GM20431 (cell line): ENCODE data around the gene NEBL.

Experiments used
- in situ Hi-C: fragments of 300-500 bp; cut with MseI, MboI; formaldehyde crosslinking; loops from one replicate; pipeline ENCODE4 v1.15.0; 2020; ENCODE audit warnings: low sequenced_read_pairs; ENCODE audit not compliant: unreplicated experiment

The NEBL gene

GRCh38 chr10:20809631-20810030, 87.5 kb downstream of the NEBL start:
- in situ Hi-C loops: no loop called here

- in situ Hi-C loops: no loop called here
Measured at GRCh38 chr10:20806487-20806886, 90.6 kb downstream of the NEBL start.

GRCh38 chr10:20797290-20797689, 99.8 kb downstream of the NEBL start:
- in situ Hi-C loops: no loop called here

- in situ Hi-C loops: no loop called here
Measured at GRCh38 chr10:20795391-20795790, 101.7 kb downstream of the NEBL start.

- in situ Hi-C loops: no loop called here
Measured at GRCh38 chr10:20785174-20785573, 111.9 kb downstream of the NEBL start.

- in situ Hi-C loops: no loop called here
Measured at GRCh38 chr10:20778008-20778757, 118.9 kb downstream of the NEBL start.

- in situ Hi-C loops: no loop called here
Measured at GRCh38 chr10:20776384-20777118, 120.6 kb downstream of the NEBL start.

- in situ Hi-C loops: no loop called here
Measured at GRCh38 chr10:20771051-20771450, 126.1 kb downstream of the NEBL start.

GRCh38 chr10:20769481-20769880, 127.6 kb downstream of the NEBL start:
- in situ Hi-C loops: no loop called here

- in situ Hi-C loops: no loop called here
Measured at GRCh38 chr10:20768843-20769242, 128.3 kb downstream of the NEBL start.

GRCh38 chr10:20767028-20767427, 130.1 kb downstream of the NEBL start:
- in situ Hi-C loops: no loop called here

GRCh38 chr10:20765066-20765465, 132.0 kb downstream of the NEBL start:
- in situ Hi-C loops: no loop called here

- in situ Hi-C loops: no loop called here
Measured at GRCh38 chr10:20760460-20760859, 136.7 kb downstream of the NEBL start.

- in situ Hi-C loops: no loop called here
Measured at GRCh38 chr10:20748551-20748950, 148.6 kb downstream of the NEBL start.

GRCh38 chr10:20747782-20748181, 149.3 kb downstream of the NEBL start:
- in situ Hi-C loops: no loop called here

- in situ Hi-C loops: no loop called here
Measured at GRCh38 chr10:20746856-20747255, 150.3 kb downstream of the NEBL start.

- in situ Hi-C loops: no loop called here
Measured at GRCh38 chr10:20745556-20746375, 151.3 kb downstream of the NEBL start.

GRCh38 chr10:20744821-20745220, 152.3 kb downstream of the NEBL start:
- in situ Hi-C loops: no loop called here

GRCh38 chr10:20743942-20744341, 153.2 kb downstream of the NEBL start:
- in situ Hi-C loops: no loop called here

- in situ Hi-C loops: no loop called here
Measured at GRCh38 chr10:20742737-20743541, 154.2 kb downstream of the NEBL start.
